ENCODE measurements around the gene SGSM2. TPM values are rescaled to one million over a fixed set of nuclear protein-coding genes. Genes with fewer than 3 reads are reported as not detected.
A peak's percentile ranks its signal among the peaks of the same experiment; 100 is the strongest.

The SGSM2 gene
- total RNA-seq, 1 donor, result 37.3 TPM

DNA sequence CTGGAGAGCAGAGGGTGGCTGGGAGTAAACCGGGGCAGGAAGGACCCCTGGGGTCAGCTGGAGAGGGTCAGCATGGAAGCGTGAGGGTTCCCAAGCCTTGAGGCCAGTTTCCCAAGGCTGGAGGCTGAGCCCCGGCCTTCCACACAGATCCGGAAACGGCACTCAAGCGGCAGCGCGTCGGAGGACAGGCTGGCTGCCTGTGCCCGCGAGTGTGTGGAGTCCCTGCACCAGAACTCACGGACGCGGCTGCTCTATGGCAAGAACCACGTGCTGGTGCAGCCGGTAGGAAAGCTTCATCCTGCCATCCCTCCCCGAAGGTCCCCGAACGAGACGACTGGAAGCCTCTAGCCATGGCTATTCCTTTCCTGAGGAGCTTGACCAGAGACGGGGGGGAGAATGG is 26.0 kb downstream of the SGSM2 start:
- no peaks in the 10 kb centered on the region for H3K79me2 ChIP-seq (ENCODE audit: insufficient read depth, low read length)
- TF ChIP-seq, protein P1, sequence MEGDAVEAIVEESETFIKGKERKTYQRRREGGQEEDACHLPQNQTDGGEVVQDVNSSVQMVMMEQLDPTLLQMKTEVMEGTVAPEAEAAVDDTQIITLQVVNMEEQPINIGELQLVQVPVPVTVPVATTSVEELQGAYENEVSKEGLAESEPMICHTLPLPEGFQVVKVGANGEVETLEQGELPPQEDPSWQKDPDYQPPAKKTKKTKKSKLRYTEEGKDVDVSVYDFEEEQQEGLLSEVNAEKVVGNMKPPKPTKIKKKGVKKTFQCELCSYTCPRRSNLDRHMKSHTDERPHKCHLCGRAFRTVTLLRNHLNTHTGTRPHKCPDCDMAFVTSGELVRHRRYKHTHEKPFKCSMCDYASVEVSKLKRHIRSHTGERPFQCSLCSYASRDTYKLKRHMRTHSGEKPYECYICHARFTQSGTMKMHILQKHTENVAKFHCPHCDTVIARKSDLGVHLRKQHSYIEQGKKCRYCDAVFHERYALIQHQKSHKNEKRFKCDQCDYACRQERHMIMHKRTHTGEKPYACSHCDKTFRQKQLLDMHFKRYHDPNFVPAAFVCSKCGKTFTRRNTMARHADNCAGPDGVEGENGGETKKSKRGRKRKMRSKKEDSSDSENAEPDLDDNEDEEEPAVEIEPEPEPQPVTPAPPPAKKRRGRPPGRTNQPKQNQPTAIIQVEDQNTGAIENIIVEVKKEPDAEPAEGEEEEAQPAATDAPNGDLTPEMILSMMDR (IDR thresholded peaks at IDR 0.05; ENCODE audit: extremely low read depth, low read depth, low read length), result no peak

DNA sequence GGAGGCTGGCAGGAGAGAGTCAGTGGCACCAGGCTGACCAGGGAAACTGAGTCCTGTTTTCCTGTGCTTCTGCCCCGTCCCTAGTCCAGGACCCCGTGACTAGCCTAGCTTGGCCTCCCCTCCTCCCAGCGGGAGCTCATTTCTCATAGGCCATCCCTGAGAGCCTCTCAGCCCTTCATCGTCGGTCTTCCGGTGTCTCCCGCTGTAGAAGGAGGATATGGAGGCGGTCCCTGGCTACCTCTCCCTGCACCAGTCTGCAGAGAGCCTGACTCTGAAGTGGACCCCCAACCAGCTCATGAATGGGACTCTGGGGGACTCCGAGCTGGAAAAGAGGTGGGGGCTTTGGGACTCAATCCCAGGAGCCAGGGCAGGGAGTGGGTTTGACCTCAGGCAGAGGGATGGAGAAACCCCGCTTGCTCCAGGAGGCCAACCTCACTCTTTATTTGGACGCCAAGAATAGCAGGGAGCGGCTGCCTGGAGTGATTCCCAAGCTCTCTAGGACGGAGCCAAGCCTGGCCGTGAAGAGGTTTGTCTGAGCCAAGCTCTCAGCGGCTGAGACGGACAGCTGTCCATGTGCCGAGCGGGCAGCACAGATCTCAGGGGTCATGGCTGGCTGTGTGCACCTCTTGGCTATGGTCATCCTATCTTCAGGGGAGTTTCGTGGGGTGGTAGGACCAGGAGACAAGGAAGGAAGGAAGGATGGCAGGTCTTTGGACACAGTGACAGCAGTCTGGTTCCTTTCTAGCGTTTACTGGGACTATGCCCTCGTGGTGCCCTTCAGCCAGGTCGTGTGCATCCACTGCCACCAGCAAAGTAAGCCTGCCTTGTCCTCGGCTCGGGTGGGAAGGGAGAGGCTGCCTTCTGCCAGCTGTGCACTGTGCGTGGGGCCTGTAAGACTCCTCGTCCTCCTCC is 26.8 kb downstream of the SGSM2 start:
- DNase-seq (ENCODE audit: insufficient read length, low spot score, missing footprints), result peak; percentile 76
- TF ChIP-seq, protein P1 (IDR thresholded peaks at IDR 0.05; ENCODE audit: extremely low read depth, low read depth, low read length), result no peak
- peaks cover 8% of the 10 kb centered on the region for H3K4me1 ChIP-seq (ENCODE audit: insufficient read depth, low read length)
- no peak overlapping the region for H3K4me2 ChIP-seq (ENCODE audit: insufficient read depth, low read length)
- peaks cover 4% of the 10 kb centered on the region for H3K36me3 ChIP-seq (ENCODE audit: insufficient read depth, low read length)
- H3K27ac ChIP-seq (ENCODE audit: low read depth, low read length), result no peak overlapping the region
- H3K4me3 ChIP-seq (ENCODE audit: insufficient read depth, low read length), result no peak overlapping the region
- H3K9me3 ChIP-seq (ENCODE audit: low read depth, low read length), result no peaks in the 10 kb centered on the region
- H4K20me1 ChIP-seq (ENCODE audit: insufficient read depth, low read length), result peaks cover 11% of the 10 kb centered on the region
- no peaks in the 10 kb centered on the region for H3K79me2 ChIP-seq (ENCODE audit: insufficient read depth, low read length)
- H3K27me3 ChIP-seq (ENCODE audit: insufficient read depth, low read length), result no peaks in the 10 kb centered on the region
- H2AFZ ChIP-seq (ENCODE audit: low read length), result no peak overlapping the region

More for the DNA sequence above, 26.0 kb downstream of the SGSM2 start:
- Histone ChIP-seq H3K27me3 (ENCODE audit: insufficient read depth, low read length) (no peaks in the 10 kb centered on the region), H2AFZ (ENCODE audit: low read length) (no peak overlapping the region), H3K4me1 (ENCODE audit: insufficient read depth, low read length) (peaks cover 10% of the 10 kb centered on the region), H3K27ac (ENCODE audit: low read depth, low read length) (no peak overlapping the region), H3K4me2 (ENCODE audit: insufficient read depth, low read length) (no peak overlapping the region), H4K20me1 (ENCODE audit: insufficient read depth, low read length) (peaks cover 15% of the 10 kb centered on the region), H3K4me3 (ENCODE audit: insufficient read depth, low read length) (no peak overlapping the region), H3K36me3 (ENCODE audit: insufficient read depth, low read length) (peaks cover 4% of the 10 kb centered on the region), H3K9me3 (ENCODE audit: low read depth, low read length) (no peaks in the 10 kb centered on the region)
- DNase-seq (ENCODE audit: insufficient read length, low spot score, missing footprints), result peak; percentile 30

DNA sequence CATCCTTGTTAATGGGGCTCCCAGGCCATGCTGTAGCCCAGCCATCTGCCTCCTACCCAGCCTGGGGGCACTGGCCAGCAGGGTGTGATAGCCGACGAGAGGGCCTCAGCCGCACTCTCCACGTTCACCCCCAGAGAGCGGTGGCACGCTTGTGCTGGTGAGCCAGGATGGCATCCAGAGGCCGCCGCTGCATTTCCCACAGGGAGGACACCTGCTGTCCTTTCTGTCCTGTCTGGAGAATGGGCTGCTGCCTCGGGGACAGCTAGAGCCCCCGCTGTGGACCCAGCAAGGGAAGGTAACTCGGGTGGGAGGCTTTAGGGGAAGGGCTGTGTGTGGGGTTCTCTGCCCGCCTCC is 27.4 kb downstream of the SGSM2 start:
- H4K20me1 ChIP-seq (ENCODE audit: insufficient read depth, low read length), result peaks cover 5% of the 10 kb centered on the region
- H2AFZ ChIP-seq (ENCODE audit: low read length), result no peak overlapping the region
- peaks cover 1% of the 10 kb centered on the region for H3K4me1 ChIP-seq (ENCODE audit: insufficient read depth, low read length)

DNA sequence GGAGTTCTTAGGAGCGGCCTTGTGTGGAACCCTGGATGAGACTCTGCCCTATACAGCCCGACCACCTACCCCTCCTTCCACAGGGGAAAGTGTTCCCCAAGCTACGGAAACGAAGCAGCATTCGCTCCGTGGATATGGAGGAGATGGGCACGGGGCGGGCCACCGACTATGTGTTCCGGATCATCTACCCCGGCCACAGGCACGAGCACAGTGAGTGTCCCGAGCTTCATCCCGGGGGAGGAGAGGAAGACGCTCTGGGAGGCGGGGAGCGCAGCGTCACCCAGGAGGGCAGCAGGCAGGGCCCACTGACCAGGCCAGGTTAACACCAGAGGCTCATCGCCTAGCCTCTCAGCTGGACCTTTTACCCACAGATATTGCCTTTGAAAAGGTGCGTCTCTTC is 27.8 kb downstream of the SGSM2 start:
- H3K27ac ChIP-seq (ENCODE audit: low read depth, low read length), result no peak overlapping the region
- no peak overlapping the region for H2AFZ ChIP-seq (ENCODE audit: low read length)
- peaks cover 4% of the 10 kb centered on the region for H3K36me3 ChIP-seq (ENCODE audit: insufficient read depth, low read length)
- no peaks in the 10 kb centered on the region for H3K4me1 ChIP-seq (ENCODE audit: insufficient read depth, low read length)
- no peak overlapping the region for H3K4me3 ChIP-seq (ENCODE audit: insufficient read depth, low read length)
- TF ChIP-seq, protein P1 (IDR thresholded peaks at IDR 0.05; ENCODE audit: extremely low read depth, low read depth, low read length), result no peak
- peaks cover 4% of the 10 kb centered on the region for H4K20me1 ChIP-seq (ENCODE audit: insufficient read depth, low read length)
- H3K4me2 ChIP-seq (ENCODE audit: insufficient read depth, low read length), result no peak overlapping the region
- H3K79me2 ChIP-seq (ENCODE audit: insufficient read depth, low read length), result no peaks in the 10 kb centered on the region
- DNase-seq (ENCODE audit: insufficient read length, low spot score, missing footprints), result peak; percentile 56
- no peaks in the 10 kb centered on the region for H3K27me3 ChIP-seq (ENCODE audit: insufficient read depth, low read length)
- no peaks in the 10 kb centered on the region for H3K9me3 ChIP-seq (ENCODE audit: low read depth, low read length)

More for the DNA sequence above, 27.4 kb downstream of the SGSM2 start:
- H3K79me2 ChIP-seq (ENCODE audit: insufficient read depth, low read length), result no peaks in the 10 kb centered on the region
- no peaks in the 10 kb centered on the region for H3K27me3 ChIP-seq (ENCODE audit: insufficient read depth, low read length)
- no peak overlapping the region for H3K4me3 ChIP-seq (ENCODE audit: insufficient read depth, low read length)
- peaks cover 4% of the 10 kb centered on the region for H3K36me3 ChIP-seq (ENCODE audit: insufficient read depth, low read length)
- no peak for DNase-seq (ENCODE audit: insufficient read length, low spot score, missing footprints)
- TF ChIP-seq, protein P1 (IDR thresholded peaks at IDR 0.05; ENCODE audit: extremely low read depth, low read depth, low read length), result no peak
- H3K27ac ChIP-seq (ENCODE audit: low read depth, low read length), result no peak overlapping the region
- H3K9me3 ChIP-seq (ENCODE audit: low read depth, low read length), result no peaks in the 10 kb centered on the region
- no peak overlapping the region for H3K4me2 ChIP-seq (ENCODE audit: insufficient read depth, low read length)
